HG02763 (cell line): ENCODE results near the gene AP3B2.
A peak's percentile ranks its signal among the peaks of the same experiment; 100 is the strongest.
"Not testable (repeated sequence)": the region's sequence is repeated elsewhere in the genome, so short reads cannot be mapped to it uniquely, and the experiment has no call there.

Experiments
- ATAC-seq: cut with Tn5 transposase; IDR thresholded peaks from one replicate; pipeline ENCODE4 v1.9.1; 2021; ENCODE audit warnings: mild to moderate bottlenecking, moderate library complexity; ENCODE audit not compliant: unreplicated experiment

Gene AP3B2

DNA sequence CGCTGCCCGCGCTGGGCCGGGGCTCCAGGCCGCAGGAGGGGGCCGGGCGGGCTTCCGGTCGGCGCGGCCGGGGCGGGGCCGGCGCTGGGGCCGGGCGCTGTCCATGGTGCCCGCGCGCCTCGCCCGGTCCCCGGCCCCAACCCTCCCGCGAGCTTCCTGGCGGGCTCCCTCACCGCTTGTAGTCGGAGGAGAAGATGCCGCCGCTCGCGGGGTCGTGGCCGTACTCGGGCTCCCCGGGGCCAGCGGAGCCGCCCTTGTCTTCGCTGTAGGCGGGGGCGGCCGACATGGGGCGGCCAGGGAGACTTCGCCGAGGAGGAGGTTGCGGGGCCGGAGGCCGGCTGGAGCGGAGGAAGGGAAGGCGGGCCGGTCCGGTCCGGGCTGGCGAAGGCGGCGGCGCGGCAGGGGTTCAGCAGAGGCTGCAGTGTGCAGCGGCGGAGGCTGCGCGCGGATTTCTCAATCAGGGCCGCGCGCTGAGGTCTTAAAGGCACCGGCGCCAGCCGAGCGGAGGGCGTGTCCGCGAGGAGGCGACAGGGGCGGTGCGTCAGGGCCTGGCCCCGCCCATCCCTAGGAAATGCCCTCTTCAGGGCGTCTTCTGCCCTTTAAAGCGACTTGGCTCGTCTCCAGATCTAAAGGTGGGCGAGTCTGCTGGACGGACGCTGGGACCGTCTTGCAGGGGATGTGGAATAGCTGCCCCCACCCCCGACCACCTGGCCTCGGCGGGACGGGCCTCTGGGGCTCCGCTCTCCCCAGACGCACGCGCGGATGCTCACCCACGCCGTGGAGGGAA lies at the start of gene AP3B2:
Gene AP3B2, minus strand, starts transcription at position 455 of the 787 bp plus-strand sequence. Its CDS starts 169 bp downstream, at position 286.
- peak; percentile 82 for ATAC-seq

DNA sequence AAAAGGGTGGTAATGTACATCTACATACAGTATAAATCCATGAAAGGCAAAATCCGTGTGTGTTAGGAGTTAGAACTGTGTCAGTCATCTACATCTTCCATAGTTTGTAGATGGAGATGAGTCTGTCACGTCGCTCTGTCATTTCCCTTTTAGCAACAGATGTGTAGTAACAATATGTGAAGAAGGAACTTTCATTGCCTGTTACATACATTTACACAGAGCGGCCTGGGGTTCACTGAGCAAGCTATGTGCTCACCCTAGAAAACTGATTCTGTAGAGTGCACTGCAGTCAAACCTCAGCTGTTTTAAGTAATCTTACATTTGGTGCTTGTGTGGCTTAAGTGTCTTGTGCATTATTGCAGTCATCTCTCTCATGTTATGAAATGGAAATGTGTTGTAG lies 41.6 kb upstream of the AP3B2 start:
- no peak for ATAC-seq

DNA sequence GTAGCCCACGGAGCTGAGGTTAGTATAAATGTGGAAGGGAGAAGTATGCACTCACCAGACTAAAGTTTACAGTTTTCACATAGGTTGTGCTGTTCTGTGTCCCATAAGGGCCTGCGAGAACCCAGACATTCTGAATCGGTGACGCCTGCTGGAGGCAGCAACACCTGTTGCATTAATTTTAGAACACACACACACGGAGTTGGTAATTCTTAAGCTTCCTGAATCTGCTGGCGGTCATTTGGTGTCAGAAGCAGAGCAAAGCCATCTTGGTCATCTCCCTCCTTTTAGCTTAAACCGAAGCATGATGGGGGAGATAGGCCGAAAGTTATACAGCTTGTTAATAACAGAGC lies 41.1 kb upstream of the AP3B2 start:
- peak; percentile 12 for ATAC-seq

DNA sequence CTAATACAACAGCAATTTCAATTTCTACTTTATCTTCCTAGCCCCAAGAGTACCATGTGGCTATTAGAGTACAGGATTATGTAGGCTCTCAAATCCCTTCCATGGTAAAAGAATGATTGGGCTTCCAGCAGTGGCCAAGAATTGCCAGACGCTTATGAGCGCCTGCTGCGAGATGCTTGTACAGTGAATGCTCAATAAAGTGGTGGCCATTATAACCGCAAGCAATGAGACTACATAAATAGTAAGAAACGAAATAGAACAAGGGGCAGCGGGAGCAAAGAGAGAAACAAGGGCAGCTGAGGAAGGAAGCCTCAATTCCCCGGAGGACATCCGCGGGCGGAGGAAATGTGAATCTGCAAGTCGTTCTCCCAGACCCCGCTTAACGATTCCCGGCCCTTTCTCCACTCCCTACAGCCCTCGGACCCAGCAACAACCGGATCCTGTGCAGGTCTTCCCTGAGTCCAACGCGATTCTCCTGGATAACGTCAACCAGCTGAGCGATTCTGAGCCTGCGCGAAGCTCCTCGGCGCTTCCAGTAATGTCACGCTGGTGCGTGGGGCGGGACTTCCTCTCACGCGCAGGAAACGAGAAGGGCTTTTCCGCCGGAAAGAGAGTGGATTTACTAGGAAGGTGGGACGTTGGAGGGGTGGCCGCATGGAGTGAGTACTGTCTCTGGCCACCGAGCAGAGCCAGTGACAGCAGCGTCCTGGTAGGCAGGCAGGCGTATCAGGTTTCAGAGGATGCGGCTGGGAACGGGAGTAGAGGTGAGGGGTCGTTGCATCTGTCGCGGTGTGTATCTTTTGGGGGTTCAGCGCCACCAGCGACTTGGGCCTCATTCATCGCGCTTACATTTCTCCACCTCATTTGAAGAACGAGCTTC lies 40.5 kb upstream of the AP3B2 start:
- peak; percentile 93 for ATAC-seq

- ATAC-seq: no peak
Measured at GRCh38 chr15:82748315-82748714, 38.6 kb upstream of the AP3B2 start.

- no peak for ATAC-seq
Measured at GRCh38 chr15:82743810-82744209, 34.1 kb upstream of the AP3B2 start.

DNA sequence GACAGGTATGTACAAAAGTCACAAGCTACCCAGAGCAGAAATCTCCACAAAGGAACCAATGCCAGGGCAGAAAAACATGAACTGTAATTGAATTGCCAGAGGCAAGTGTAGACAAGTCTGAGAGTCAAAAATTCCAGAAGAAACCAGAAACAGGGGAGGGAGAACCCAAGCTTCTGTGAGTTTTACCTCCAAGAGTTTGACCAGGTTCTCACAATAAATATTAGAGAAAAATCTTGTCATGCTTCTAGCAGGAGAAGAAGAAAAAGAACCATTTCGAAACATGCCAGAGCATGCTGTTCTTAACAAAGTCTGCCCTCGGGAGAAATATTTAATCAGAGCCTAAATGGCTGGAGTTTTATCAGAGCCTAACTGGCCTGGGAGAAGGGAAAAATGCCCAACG lies 32.5 kb upstream of the AP3B2 start:
- ATAC-seq: no peak

GRCh38 chr15:82739086-82739485 lies 29.4 kb upstream of the AP3B2 start:
- no peak for ATAC-seq

DNA sequence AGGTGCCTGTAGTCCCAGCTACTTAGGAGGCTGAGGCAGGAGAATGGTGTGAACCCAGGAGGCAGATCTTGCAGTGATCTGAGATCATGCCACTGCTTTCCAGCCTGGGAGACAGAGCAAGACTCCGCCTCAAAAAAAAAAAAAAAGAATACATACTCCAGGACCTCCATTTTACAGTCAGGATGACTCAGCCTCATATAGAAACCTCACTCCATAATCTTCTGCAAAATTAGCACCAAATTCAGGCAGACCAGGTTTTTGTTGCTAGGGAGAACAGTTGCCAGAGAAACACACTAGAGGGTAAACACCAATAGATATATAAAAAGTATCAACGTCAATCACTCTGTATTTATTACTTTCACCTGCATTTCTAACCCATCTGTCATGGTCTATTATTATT lies 28.3 kb upstream of the AP3B2 start:
- no peak for ATAC-seq

DNA sequence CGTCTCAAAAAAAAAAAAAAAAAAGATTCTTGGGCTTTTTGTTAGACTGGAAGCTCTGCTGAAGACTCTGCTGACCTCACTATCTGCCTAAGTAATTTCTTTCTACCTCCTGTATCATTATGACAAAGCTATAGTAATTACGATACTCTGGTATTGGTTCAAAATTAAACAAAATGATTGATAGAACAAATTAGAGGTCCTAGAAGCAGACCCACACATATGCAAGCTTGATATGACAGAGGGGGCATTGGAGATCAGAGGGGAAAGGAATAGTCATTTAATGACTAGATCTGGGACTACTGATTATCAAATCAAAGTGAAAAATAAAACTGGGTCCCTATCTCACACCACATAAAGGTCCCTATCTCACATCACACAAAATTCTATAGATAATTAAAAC lies 21.9 kb upstream of the AP3B2 start:
- ATAC-seq: no peak

DNA sequence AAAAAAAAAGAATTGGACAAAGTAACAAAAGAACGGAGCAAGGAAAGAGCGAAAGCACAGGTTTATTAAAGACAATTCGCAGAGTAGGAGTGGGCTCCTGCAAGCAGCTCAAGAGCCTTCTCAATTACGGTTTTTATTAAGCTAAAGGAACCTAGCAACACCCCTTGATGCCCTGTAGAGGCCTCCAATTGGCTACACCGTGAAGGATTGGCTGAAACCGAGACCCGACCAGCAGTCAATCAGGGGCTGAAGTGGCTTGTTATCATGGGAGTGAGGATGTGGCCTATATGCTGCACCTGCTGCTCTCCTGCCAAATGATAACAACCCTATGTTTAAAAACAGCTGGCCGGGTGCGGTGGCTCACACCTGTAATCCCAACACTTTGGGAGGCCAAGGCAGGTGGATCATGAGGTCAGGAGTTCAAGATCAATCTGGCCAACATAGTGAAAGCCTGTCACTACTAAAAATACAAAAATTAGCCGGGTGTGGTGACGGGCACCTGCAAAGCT lies 20.4 kb upstream of the AP3B2 start:
- no peak for ATAC-seq

GRCh38 chr15:82726816-82727215 lies 17.1 kb upstream of the AP3B2 start:
- no peak for ATAC-seq

- no peak for ATAC-seq
Measured at GRCh38 chr15:82715003-82715402, 5.3 kb upstream of the AP3B2 start.

GRCh38 chr15:82714016-82714415 lies 4.3 kb upstream of the AP3B2 start:
- no peak for ATAC-seq

- ATAC-seq: no peak
Measured at GRCh38 chr15:82712036-82712435, 2.4 kb upstream of the AP3B2 start.

DNA sequence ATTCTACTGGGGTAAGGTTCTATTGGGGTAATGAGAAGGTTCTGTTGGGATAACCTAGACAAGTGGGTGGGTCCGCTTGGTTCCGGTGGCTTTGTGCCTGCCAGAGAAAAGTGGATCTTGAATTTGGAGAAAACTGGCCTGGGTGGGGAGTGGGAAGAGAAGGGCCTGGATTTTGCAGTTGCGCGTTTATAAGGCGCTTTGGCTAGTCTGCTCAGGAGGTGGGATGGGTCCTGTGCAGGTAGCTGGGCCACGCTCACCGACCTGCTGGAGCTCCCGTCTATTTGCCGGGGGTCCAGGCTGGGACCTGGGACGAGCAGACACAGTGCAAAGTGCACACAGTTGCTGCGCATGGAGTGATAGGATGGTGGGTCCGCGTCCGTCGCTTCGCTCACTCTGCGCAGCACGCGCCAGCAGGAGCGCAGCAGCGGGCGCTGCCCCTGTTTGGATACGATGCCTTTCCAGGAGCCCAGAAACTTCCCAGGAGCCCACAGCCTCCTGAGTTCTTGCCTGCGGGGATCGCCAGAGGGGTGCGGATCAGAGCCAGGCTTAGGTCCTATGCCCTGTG lies 1.3 kb upstream of the AP3B2 start:
- ATAC-seq: no peak

DNA sequence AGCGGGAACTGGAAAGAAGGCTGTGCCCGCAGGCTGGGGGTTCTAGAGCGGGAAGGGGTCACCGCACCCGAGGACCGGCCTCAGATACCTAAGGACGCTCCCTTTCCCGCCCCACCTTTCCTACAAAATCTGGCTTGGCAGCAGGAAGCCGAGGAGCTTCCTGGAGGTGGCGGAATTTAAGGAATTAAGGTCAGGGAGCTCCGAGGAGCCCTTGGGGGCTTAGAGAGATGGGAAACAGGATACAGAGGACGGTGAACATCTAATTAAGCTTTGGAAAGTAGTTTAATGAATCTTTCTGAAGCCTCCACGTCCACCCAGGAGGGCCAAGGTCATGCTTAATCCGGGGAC lies 507 bp upstream of the AP3B2 start:
- ATAC-seq: no peak

DNA sequence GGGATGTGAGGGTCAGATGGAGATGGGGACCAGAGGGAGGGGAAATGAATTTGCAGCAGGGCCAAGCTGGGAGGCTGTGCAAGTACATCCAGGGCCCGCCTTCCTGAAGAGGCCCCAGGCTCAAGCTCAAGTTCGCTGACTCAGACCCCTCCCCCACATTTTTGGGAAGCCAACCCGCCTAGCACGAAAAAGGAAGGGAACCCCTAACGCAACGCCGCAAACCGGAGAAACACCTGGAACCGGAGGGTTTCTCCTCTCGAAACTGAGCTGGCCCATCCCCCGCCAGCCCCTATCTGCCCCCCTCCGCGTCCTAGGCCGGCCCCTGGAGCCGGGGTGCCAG lies 624 bp downstream of the AP3B2 start:
- ATAC-seq: no peak

- ATAC-seq: not testable (repeated sequence)
Measured at GRCh38 chr15:82705856-82706255, 3.8 kb downstream of the AP3B2 start.

- ATAC-seq: no peak
Measured at GRCh38 chr15:82699726-82700125, 9.9 kb downstream of the AP3B2 start.

GRCh38 chr15:82698711-82699345 lies 10.8 kb downstream of the AP3B2 start:
- no peak for ATAC-seq
